GM12864 (cell line): ENCODE measurements around the gene RASL10A.

ENCODE experiments used
- DNase-seq: peaks from one replicate; pipeline ENCODE4 v3.0.0-alpha.2; 2011; ENCODE audit warnings: low read depth
- H3K4me3 ChIP-seq: 2 replicates; pipeline ENCODE4 v1.5.1; 2011; ENCODE audit warnings: mild to moderate bottlenecking, low read depth, low read length, control low read depth
- TF ChIP-seq, protein P1 (sequence below): IDR thresholded peaks from 2 replicates; pipeline ENCODE4 v1.5.1; 2011; ENCODE audit warnings: low read depth, mild to moderate bottlenecking, moderate library complexity, low read length, control low read depth, inconsistent platforms; ENCODE audit errors: missing control alignments

The RASL10A gene

GRCh38 chr22:29328566-29329500, 13.3 kb upstream of the RASL10A start:
- H3K4me3 ChIP-seq, result no peak overlapping the region
- TF ChIP-seq, protein P1, sequence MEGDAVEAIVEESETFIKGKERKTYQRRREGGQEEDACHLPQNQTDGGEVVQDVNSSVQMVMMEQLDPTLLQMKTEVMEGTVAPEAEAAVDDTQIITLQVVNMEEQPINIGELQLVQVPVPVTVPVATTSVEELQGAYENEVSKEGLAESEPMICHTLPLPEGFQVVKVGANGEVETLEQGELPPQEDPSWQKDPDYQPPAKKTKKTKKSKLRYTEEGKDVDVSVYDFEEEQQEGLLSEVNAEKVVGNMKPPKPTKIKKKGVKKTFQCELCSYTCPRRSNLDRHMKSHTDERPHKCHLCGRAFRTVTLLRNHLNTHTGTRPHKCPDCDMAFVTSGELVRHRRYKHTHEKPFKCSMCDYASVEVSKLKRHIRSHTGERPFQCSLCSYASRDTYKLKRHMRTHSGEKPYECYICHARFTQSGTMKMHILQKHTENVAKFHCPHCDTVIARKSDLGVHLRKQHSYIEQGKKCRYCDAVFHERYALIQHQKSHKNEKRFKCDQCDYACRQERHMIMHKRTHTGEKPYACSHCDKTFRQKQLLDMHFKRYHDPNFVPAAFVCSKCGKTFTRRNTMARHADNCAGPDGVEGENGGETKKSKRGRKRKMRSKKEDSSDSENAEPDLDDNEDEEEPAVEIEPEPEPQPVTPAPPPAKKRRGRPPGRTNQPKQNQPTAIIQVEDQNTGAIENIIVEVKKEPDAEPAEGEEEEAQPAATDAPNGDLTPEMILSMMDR, result no peak
- no peak for DNase-seq

DNA sequence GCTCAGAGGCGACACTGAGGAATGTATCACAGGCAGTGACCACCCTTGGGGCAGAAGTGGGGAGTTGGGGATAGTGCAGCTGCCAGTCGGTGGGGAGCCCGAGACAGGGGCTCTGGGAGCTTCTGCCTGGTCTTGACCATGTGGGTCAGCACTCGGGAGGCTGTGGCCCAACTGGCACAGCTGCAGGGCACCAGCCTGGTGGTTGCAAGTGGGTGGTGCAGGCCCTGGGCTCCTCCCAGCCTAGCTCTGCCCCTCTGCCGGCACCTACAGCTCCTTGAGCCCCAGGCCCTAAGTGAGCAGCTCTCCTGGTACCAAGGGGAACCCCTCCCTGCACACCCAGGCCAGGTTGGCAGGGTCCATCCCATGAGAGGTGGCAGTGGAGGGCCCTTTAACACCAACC, 12.6 kb upstream of the RASL10A start:
- no peak overlapping the region for H3K4me3 ChIP-seq
- TF ChIP-seq, protein P1, result peak; percentile 16
- no peak for DNase-seq

DNA sequence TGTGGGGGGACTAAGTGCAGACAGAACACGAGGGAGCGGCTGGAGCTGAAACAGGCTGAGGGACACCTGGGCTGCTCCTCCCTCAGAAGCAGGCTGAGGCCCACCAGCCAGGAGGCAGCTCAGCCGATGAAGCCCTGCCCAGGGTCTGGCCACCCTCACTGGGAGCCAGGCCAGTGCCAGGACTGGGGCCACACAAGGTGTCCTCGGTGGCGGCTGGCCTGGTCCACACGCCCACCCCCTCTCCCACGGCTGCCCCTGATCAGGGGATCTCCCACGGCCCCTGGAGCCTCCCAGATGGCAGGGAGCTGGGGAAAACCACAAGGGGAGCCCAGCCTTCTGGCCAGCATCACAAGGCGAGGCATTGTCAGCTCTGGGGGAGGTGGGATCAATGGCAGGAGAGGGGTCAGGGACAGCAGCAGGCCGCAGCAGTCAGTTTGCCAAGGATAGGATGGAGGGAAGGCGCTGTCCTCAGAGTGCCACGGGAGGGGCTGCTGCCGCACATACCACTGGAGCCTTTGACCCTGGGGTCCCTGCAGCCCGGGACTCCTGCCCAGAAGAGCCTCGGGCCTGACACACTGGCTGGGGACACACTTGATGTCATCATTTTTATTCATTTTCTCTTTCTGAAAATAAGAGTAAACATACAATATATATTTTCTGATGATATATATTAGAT, 11.7 kb upstream of the RASL10A start:
- no peak for DNase-seq
- no peak overlapping the region for H3K4me3 ChIP-seq
- TF ChIP-seq, protein P1, result no peak

DNA sequence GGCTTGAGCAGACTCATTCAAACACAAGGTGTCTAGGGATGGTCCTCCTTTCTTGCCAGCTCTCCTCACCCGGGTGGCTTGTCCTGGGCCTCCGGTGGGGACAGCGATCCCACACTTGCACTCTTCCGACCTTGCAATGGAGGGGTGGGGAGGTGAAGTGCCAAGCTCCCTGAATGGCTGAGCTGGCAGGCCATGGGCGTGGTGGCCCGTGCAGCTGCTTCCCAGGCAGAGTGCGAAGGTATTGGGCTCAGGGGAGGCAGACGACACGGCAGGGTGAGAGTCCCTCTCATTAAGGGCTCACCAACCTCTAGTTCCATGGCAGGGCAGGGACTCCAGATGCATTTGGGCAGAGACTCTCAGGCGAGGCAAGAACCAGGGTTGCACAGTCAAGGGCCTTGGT, 11.0 kb upstream of the RASL10A start:
- H3K4me3 ChIP-seq, result no peak overlapping the region
- TF ChIP-seq, protein P1, result no peak
- DNase-seq, result no peak

- TF ChIP-seq, protein P1, result no peak
- DNase-seq, result no peak
- no peak overlapping the region for H3K4me3 ChIP-seq
These were observed 10.4 kb upstream of the RASL10A start for GRCh38 chr22:29325785-29326315.

DNA sequence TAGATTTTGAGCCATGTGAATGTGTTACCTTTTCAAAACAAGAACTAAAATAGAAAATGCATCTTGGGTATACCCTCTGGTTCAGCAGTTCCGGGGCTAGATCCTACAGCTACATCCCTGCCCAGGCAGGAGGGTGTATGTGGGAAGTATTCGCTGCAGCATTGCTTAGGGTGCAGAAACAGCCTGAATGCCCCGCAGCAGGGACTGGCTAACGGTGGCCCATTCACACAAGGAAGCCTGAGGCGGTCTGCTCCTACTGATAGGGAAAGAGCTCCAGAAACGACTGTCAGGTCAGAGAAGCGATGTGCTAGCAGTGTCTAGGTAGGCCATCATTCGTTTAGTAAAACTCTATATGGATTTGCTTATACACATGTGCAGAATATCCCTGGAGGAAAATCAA, 9.9 kb upstream of the RASL10A start:
- H3K4me3 ChIP-seq, result no peak overlapping the region

More for the DNA sequence above, 9.9 kb upstream of the RASL10A start:
- TF ChIP-seq, protein P1, result no peak
- no peak for DNase-seq
